Hematopoietic multipotent progenitor cell treated with erythropoietin and hydrocortisone succinate and interleukin-3 and kit ligand, for 17 days (in vitro differentiated cells): ENCODE results near the gene DOCK9.
A peak's percentile ranks its signal among the peaks of the same experiment; 100 is the strongest.

Experiments
- DNase-seq: peaks from one replicate; pipeline ENCODE4 v3.0.0-alpha.2; 2015; ENCODE audit warnings: low spot score

Gene DOCK9

DNA sequence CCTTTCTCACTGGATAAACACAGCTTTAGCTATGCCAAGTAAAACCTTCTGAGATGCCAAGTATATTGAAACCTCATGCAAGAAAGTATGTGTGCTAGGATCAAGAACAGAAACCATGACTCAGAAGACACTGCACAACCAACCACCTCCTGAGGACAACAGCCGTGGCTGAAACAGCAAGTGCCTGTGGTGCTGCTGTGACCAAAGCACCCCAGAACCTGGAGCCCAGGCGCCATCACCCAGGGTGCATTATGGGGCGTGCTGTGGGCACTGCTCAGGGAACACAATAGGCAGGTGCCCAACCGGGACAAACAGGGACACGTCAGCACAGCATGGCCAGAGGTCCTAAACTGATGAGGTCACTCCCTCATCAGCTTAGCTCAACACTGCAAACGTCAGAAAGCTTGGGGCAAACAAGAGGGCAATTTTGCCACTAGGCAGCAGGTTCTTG lies 124.1 kb downstream of the DOCK9 start:
- DNase-seq: no peak

DNA sequence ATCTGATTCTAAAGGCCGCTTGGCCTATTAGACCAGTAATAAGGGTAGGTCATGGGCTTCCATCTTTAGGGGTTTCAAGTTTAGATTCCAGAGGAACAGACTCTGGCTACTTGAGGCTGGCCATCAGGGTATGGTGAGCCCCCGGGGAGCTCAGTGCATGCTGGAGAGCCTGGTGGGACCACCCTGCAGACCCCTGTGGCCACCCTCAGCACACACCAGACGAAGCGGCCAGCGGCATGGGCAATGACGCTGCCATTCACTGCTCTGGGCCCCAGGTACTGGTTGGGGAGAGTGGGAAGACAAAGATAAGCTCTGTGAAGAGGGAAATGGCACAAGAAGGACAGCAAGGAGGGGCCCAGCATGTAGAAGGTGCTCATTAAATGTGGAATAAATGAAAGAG lies 126.6 kb downstream of the DOCK9 start:
- DNase-seq: no peak

GRCh38 chr13:98848746-98849145 lies 129.1 kb downstream of the DOCK9 start:
- no peak for DNase-seq

DNA sequence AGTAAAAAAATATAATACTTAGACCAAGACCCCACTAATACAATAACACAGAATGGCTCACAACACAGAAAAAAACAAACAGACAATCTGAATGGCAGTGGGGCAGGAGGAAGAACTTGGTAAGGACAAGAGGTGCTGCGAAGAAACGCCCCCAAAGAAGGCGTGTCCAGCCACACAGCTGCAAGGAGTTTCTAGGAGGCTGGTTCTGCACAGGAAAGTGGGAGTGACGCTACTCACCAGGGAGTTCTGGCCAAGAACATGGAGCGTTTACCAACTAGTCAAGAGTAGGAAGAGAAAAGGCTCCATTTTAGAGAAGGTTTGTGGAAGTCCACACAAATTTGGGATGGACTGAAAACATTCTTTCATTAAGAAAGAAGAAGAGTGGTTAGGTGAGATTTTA lies 130.1 kb downstream of the DOCK9 start:
- DNase-seq: no peak

- no peak for DNase-seq
Observed at GRCh38 chr13:98846986-98847385, 130.9 kb downstream of the DOCK9 start.

- DNase-seq: no peak
Observed at GRCh38 chr13:98846521-98846920, 131.3 kb downstream of the DOCK9 start.

DNA sequence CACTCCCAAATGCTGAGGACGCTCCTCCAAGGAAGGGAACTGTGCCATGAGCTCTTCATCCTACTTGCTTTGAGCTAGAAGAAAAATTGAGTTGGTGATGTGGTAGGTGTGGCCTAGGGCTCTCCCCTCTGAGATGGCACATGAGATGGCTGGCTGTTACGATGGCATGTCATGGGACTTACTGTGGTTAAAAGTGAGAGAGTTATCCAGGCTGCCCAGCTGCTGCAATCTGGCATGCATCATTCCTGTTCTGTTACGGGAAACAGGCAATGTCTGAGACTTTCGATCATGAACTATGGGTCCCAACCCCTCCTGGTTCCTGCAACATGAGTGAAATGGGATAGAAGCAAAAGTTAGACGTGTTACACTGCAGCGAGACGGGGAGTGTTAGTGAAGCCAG lies 132.1 kb downstream of the DOCK9 start:
- no peak for DNase-seq

DNA sequence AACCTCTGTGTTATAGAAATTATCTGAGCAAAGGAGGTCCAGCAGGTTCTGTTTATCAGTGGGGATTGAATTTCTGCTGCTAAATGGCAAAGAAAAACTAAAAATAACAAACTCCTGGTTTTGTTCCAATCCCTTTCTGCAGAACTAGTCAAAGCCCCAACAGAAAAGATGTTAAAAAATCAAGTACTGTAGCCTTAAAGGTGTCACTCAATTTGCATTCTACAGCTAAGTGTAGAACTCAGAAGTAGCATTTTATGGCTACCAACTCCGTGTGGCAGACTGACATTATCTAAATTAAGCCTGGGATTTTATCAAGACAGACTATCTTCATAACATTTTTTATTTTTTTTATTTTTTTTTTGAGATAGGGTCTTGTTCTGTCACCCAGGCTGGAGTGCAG lies 133.8 kb downstream of the DOCK9 start:
- no peak for DNase-seq

- no peak for DNase-seq
Observed at GRCh38 chr13:98843482-98843877, 134.4 kb downstream of the DOCK9 start.

GRCh38 chr13:98842858-98843481 lies 134.9 kb downstream of the DOCK9 start:
- peak; percentile 63 for DNase-seq

DNA sequence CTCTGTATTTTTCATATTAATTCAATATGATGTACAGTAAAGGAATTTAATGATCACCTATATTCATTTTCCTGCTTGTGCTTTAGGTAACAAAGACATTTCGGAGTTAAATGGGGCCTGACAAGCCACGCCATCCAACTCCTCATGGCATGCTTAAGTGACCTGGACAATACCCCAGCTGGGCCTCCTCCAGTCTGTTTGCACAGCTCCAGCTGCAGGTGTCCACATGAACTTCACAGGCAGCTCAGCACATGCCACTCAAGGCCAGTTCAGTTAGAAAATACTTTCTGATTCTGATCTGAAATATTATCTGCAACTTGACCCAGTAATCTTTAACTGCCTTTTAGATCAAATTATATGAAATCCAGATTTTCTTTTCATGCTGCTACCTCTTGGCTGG lies 135.8 kb downstream of the DOCK9 start:
- no peak for DNase-seq

GRCh38 chr13:98839856-98840769 lies 137.8 kb downstream of the DOCK9 start:
- peak; percentile 23 for DNase-seq

GRCh38 chr13:98838776-98839175 lies 139.1 kb downstream of the DOCK9 start:
- DNase-seq: no peak

- DNase-seq: no peak
Observed at GRCh38 chr13:98837896-98838295, 140.0 kb downstream of the DOCK9 start.

DNA sequence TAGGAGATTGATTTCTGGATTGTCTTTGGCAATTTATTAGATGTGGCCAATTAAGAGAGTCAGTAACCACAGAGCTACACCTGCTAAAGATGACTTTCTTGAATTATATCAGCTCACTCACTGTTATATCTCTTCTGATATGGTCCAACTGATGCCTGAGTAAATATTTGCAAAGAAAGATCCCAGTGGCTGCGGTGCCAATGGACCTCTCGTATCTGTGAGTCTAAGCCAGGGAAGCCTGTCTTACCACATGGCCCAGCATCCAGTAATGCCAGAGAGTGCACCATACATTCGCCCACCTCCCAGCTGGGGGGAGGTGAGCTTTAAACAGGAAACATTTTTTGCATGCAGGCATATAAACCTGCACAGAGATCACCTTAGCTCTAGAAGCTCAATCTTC lies 142.7 kb downstream of the DOCK9 start:
- DNase-seq: no peak

GRCh38 chr13:98834254-98834960 lies 143.5 kb downstream of the DOCK9 start:
- DNase-seq: no peak

DNA sequence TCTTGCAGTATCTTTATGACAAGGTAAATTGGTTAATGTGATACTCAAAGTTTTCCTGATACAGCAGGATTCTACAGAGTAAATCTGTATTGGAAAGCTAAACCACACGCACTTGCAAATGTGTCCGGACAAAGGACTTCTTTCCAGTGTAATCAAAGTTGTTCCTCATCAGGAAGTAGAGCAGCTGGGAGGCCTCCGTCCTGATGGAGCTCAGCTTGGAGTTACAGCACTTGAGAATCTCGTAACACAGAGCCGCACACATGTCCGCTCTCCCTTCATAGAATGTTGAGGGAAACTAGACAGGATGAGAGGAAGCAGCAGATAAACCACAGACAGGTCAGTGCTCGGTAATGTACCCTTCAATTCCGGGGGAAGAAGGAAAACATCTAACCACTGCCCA lies 146.6 kb downstream of the DOCK9 start:
- no peak for DNase-seq

DNA sequence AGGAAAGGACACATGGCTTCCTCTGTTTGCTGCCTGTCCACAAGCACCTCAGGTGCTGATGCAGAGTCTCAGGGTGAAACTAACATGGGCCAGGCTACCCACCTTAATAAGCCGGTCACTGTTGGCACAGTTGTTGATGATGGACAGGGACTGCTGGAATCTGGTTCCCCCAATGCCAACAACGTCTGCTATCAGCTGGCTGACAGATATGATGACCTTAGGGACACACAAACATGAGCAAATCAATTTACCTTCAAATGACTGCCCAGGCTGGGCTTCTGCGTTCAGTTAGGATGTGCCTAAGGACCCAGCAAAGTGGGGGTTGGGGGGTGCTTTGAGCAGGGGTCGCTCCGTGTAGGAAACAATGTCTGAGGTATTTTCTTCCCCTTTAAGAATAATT lies 148.3 kb downstream of the DOCK9 start:
- no peak for DNase-seq

DNA sequence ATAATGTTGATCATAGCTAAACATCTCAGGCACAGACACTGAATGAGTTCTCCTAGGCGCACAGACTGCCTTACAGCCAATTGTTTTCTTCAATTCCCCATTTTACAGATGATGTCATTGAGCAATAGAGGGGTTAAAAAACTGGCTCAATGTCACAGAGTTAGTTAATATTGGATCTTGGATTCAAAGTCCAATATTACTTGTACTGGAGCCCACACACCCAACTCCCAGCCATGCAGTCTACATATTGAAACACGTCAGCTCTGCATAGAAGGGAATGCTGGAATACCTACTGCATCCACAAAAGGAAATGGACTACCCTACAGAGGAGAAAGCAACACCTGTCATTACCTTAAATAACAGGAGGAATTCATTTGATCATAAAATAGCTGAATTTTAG lies 149.2 kb downstream of the DOCK9 start:
- DNase-seq: no peak

DNA sequence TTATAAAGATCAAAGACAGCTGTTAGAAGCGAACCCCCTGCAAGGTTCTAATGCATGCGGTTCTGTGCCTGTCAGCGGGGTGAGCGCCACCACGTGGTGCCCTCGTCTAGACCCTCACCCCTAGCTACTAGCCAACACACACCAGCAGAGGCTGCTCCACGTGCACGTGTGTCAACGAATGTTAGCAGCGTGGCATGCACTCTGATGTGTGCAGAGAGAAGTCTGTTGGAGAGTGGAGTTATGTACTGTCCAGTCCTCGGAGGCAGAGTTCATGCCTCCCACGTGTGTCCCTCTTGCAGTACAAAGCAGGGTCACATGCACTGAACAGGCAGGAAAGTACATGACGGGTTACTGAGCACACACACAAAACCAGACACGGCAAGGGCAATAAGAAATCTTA lies 150.4 kb downstream of the DOCK9 start:
- DNase-seq: no peak

DNA sequence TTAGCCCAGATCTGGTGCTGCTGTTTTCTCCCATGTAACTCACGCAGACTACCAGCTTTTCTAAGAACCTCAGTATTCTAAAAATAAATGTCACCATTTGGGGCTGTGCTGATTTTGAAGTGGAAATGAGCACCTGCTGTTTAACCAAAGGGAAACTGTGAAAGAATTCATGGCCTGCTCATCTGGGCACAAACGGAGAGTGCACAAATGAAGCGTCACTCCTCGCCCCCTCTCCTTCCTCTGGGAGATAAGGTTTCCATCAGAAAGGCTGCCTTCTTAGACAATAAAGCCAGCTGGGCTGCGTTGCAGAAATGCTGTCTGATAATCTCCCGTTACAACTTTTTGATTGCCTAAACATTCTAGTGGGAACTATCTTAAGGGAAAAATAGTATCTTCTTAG lies 151.7 kb downstream of the DOCK9 start:
- no peak for DNase-seq

DNA sequence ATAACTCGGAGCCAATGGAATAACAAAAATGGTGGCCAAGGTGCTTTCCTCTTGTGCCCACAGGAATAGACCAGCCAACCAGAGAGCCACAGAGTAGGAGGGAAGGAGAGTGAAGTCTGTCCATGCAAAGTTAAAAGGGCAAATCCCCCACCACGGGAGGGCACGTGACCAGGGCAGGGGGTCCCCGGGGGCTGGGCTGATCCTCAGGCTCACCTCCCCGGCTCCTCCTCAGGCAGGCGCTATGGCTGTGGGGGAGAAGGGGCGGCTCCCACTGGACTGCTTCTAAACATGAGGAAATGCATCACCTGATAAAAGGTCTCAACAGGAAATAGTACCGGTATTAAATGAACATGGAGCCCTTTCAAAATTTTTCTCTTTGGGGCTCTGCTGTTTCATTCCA lies 152.2 kb downstream of the DOCK9 start:
- DNase-seq: no peak
